Natural killer cell (primary cell): Measurements from ENCODE around the gene GPR37. TPM values are rescaled to one million over a fixed set of nuclear protein-coding genes. Genes with fewer than 3 reads are reported as not detected.

Source experiments
- ATAC-seq, 3 donors: fragments of 150-1000 bp in 2 of 3; fragments of 200-7000 bp in 1 of 3; cut with Tn5 transposase; 1 replicate in 1 of 3; 2 replicates in 2 of 3; pipeline ENCODE4 v1.10.0; 2021; ENCODE audit warnings: mild to moderate bottlenecking in 2 of 3, moderate library complexity in 2 of 3
- DNase-seq, 2 donors: peaks; one replicate each; pipeline versions ENCODE4 v3.0.0 to v3.0.0-alpha.2; 2013 to 2021; ENCODE audit warnings: mixed read lengths in 1 of 2
- H3K27ac ChIP-seq: one replicate; pipeline ENCODE4 v1.5.1; 2013; ENCODE audit warnings: mild to moderate bottlenecking, low read length
- H3K27me3 ChIP-seq: one replicate; pipeline ENCODE4 v1.6.1; 2013; ENCODE audit warnings: low read length; ENCODE audit not compliant: control insufficient read depth, insufficient read depth
- H3K36me3 ChIP-seq: one replicate; pipeline ENCODE4 v1.6.1; 2013; ENCODE audit warnings: low read length; ENCODE audit not compliant: control insufficient read depth, insufficient read depth
- H3K4me1 ChIP-seq: one replicate; pipeline ENCODE4 v1.6.1; 2013; ENCODE audit warnings: low read length; ENCODE audit not compliant: control insufficient read depth, insufficient read depth
- H3K4me3 ChIP-seq: one replicate; pipeline ENCODE4 v1.5.1; 2013; ENCODE audit warnings: low read length
- H3K9me3 ChIP-seq: one replicate; pipeline ENCODE4 v1.6.1; 2013; ENCODE audit warnings: low read length; ENCODE audit not compliant: control insufficient read depth, insufficient read depth
- H3K27ac Mint-ChIP-seq, 2 donors: one replicate each; pipeline ENCODE4 v1.8.0; 2022; ENCODE audit warnings: mild to moderate bottlenecking in 2 of 2, mixed read lengths in 2 of 2, moderate library complexity in 1 of 2
- H3K27me3 Mint-ChIP-seq, 2 donors: one replicate each; pipeline ENCODE4 v1.8.0; 2022; ENCODE audit warnings: low read depth in 2 of 2, mixed read lengths in 2 of 2
- H3K36me3 Mint-ChIP-seq: one replicate; pipeline ENCODE4 v1.8.0; 2022; ENCODE audit warnings: mixed read lengths
- H3K4me1 Mint-ChIP-seq, 2 donors: one replicate each; pipeline ENCODE4 v1.8.0; 2022; ENCODE audit warnings: mixed read lengths in 2 of 2
- H3K4me3 Mint-ChIP-seq: one replicate; pipeline ENCODE4 v1.8.0; 2022; ENCODE audit warnings: mild to moderate bottlenecking, moderate library complexity, mixed read lengths
- H3K9me3 Mint-ChIP-seq, 2 donors: one replicate each; pipeline ENCODE4 v1.8.0; 2022; ENCODE audit warnings: mixed read lengths in 2 of 2
- WGBS: methylation state at CpG from one replicate; pipeline ENCODE4 v1.1.7; 2013; ENCODE audit warnings: missing lambda C conversion rate; ENCODE audit not compliant: insufficient coverage; 5-methylcytosine and 5-hydroxymethylcytosine counted together
- intact Hi-C: fragments of 100-400 bp; cut with micrococcal nuclease; formaldehyde crosslinking; loops from one replicate; pipeline ENCODE4 v1.14.2; 2022
- total RNA-seq, 4 donors: library from RNA; stranded (reverse); fragments of 120-200 nt in 1 of 4; gene quantifications; one replicate each; pipeline versions ENCODE4 v1.2.3 to v1.2.4, GENCODE V29; 2013 to 2022
- TF ChIP-seq, protein P1 (sequence below): fragments of 200-600 bp; IDR thresholded peaks from one replicate; pipeline ENCODE4 v1.8.0; 2022; ENCODE audit warnings: antibody characterized with exemption

Gene GPR37
- total RNA-seq, 3 donors from 2014 or later (not counting 1 experiment from before 2014, with no cell fraction given): not detected

GRCh38 chr7:124701955-124702354 is 63.6 kb downstream of the GPR37 start:
- no peaks in the 10 kb centered on the region for H3K36me3 ChIP-seq
- H3K27ac Mint-ChIP-seq: no peak overlapping the region
- no peaks in the 10 kb centered on the region for H3K4me1 ChIP-seq
- no peak overlapping the region for H3K4me3 Mint-ChIP-seq
- H3K27me3 Mint-ChIP-seq: no peaks in the 10 kb centered on the region
- ATAC-seq (no peak), DNase-seq (no peak)
- H3K9me3 ChIP-seq: no peaks in the 10 kb centered on the region
- WGBS: 94% methylated on average over 2 of the region's 2 CpGs
- H3K4me3 ChIP-seq: no peak overlapping the region
- H3K27ac ChIP-seq: no peak overlapping the region
- no peaks in the 10 kb centered on the region for H3K4me1 Mint-ChIP-seq
- TF ChIP-seq, protein P1, sequence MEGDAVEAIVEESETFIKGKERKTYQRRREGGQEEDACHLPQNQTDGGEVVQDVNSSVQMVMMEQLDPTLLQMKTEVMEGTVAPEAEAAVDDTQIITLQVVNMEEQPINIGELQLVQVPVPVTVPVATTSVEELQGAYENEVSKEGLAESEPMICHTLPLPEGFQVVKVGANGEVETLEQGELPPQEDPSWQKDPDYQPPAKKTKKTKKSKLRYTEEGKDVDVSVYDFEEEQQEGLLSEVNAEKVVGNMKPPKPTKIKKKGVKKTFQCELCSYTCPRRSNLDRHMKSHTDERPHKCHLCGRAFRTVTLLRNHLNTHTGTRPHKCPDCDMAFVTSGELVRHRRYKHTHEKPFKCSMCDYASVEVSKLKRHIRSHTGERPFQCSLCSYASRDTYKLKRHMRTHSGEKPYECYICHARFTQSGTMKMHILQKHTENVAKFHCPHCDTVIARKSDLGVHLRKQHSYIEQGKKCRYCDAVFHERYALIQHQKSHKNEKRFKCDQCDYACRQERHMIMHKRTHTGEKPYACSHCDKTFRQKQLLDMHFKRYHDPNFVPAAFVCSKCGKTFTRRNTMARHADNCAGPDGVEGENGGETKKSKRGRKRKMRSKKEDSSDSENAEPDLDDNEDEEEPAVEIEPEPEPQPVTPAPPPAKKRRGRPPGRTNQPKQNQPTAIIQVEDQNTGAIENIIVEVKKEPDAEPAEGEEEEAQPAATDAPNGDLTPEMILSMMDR: no peak
- H3K27me3 ChIP-seq: no peaks in the 10 kb centered on the region
- peaks cover 6 to 17% of the 10 kb centered on the region in 2 donors for H3K9me3 Mint-ChIP-seq
- intact Hi-C loops: no loop called here
- no peaks in the 10 kb centered on the region for H3K36me3 Mint-ChIP-seq

- Histone ChIP-seq H3K4me1 (no peaks in the 10 kb centered on the region), H3K9me3 (no peaks in the 10 kb centered on the region), H3K36me3 (no peaks in the 10 kb centered on the region), H3K4me3 (no peak overlapping the region), H3K27ac (no peak overlapping the region), H3K27me3 (no peaks in the 10 kb centered on the region)
- ATAC-seq: no peak
- Mint-ChIP-seq H3K36me3 (no peaks in the 10 kb centered on the region), H3K4me3 (no peak overlapping the region), H3K4me1 (no peaks in the 10 kb centered on the region), H3K27me3 (no peaks in the 10 kb centered on the region), H3K27ac (no peak overlapping the region), H3K9me3 (peaks cover 6 to 13% of the 10 kb centered on the region in 2 donors)
- 80% methylated on average over 1 of the region's 3 CpGs for WGBS
- TF ChIP-seq, protein P1: no peak
- intact Hi-C loops: no loop called here
- DNase-seq: no peak
These were observed 64.9 kb downstream of the GPR37 start for GRCh38 chr7:124700655-124701054.

DNA sequence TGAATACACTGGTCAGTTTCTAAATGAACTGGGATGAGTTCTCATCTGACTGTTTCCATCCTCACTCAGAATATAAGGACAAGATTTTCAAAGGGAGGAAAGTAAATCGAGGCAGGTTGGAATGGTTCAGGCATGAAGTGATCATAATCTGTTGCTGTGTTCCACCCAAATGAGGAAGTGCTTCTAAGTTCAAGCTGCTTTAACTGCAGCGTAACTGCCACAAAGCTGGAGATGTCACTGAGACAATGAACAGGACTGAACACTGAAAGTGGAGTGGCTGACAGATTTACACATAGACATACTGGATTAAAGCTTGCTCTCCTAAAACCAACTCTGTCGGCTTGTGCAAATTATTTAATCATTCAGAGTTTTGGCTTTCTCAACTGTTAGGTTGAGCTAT is 66.6 kb downstream of the GPR37 start:
- H3K36me3 Mint-ChIP-seq: no peaks in the 10 kb centered on the region
- TF ChIP-seq, protein P1: no peak
- Histone ChIP-seq H3K4me3 (no peak overlapping the region), H3K27ac (no peak overlapping the region), H3K27me3 (no peaks in the 10 kb centered on the region), H3K9me3 (no peaks in the 10 kb centered on the region), H3K36me3 (no peaks in the 10 kb centered on the region), H3K4me1 (no peaks in the 10 kb centered on the region)
- no peaks in the 10 kb centered on the region for H3K27me3 Mint-ChIP-seq
- no peak overlapping the region for H3K4me3 Mint-ChIP-seq
- H3K9me3 Mint-ChIP-seq: peaks cover 9 to 14% of the 10 kb centered on the region in 2 donors
- DNase-seq: no peak
- ATAC-seq: no peak
- WGBS: 77% methylated on average over 3 of the region's 3 CpGs
- H3K27ac Mint-ChIP-seq: no peak overlapping the region
- intact Hi-C loops: no loop called here
- no peaks in the 10 kb centered on the region for H3K4me1 Mint-ChIP-seq

DNA sequence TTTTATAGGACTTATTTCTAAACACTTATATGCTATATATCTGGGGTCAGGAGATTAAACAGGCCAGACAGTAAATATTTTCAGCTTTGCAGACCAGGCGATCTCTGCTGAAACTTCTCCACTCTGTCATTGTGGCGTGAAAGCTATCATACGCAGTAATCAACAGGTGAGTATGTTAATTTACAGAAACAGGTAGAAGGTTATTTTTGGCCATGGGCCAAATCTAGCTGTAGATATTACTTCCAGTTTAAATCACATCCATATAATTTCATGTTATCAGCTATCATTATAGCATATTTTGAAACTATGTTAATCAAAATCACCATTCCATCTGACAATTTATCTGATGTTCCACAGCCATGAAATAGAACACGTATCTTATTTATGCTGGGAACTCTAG is 67.8 kb downstream of the GPR37 start:
- intact Hi-C loops: no loop called here
- H3K4me3 ChIP-seq: no peak overlapping the region
- H3K27me3 ChIP-seq: no peaks in the 10 kb centered on the region
- no peaks in the 10 kb centered on the region for H3K27me3 Mint-ChIP-seq
- DNase-seq: no peak
- no peaks in the 10 kb centered on the region for H3K4me1 ChIP-seq
- H3K9me3 ChIP-seq: no peaks in the 10 kb centered on the region
- TF ChIP-seq, protein P1: no peak
- H3K27ac Mint-ChIP-seq: no peak overlapping the region
- no peak for ATAC-seq
- no CpG with 5 or more reads among the region's 4 CpGs for WGBS
- no peaks in the 10 kb centered on the region for H3K36me3 ChIP-seq
- H3K9me3 Mint-ChIP-seq: peaks cover 6 to 14% of the 10 kb centered on the region in 2 donors
- no peaks in the 10 kb centered on the region for H3K36me3 Mint-ChIP-seq
- no peak overlapping the region for H3K4me3 Mint-ChIP-seq
- no peaks in the 10 kb centered on the region for H3K4me1 Mint-ChIP-seq
- no peak overlapping the region for H3K27ac ChIP-seq
